G401 (cell line): ENCODE measurements around the gene VPS13D. TPM values are rescaled to one million over a fixed set of nuclear protein-coding genes. Genes with fewer than 3 reads are reported as not detected.
"Not testable (repeated sequence)": the region's sequence is repeated elsewhere in the genome, so short reads cannot be mapped to it uniquely, and the experiment has no call there.

Source experiments
- DNase-seq: peaks from one replicate; pipeline ENCODE4 v3.0.0-alpha.2; 2015; ENCODE audit warnings: low spot score
- in situ Hi-C: cut with HindIII; loops from 2 replicates; pipeline ENCODE4 v1.10.0; 2016; ENCODE audit warnings: low sequenced_read_pairs, mixed read lengths
- total RNA-seq: library from RNA; depleted of rRNA; stranded (reverse); fragments of >200 nt; shearing (Covaris generic); gene quantifications from 2 replicates; pipeline ENCODE4 v1.2.3, GENCODE V29; 2014

The VPS13D gene
- total RNA-seq, 1 experiment from 2014 or later, result 11.4 TPM

- DNase-seq, result no peak
- in situ Hi-C loops, result no loop called here
These were observed 238.5 kb downstream of the VPS13D start for GRCh38 chr1:12468323-12468722.

- DNase-seq, result peak; percentile 26
- in situ Hi-C loops, result no loop called here
These were observed 239.7 kb downstream of the VPS13D start for GRCh38 chr1:12469493-12469892.

- no peak for DNase-seq
- in situ Hi-C loops, result no loop called here
These were observed 240.2 kb downstream of the VPS13D start for GRCh38 chr1:12469990-12470389.

GRCh38 chr1:12470916-12471315 lies 241.1 kb downstream of the VPS13D start:
- in situ Hi-C loops, DNase-seq: not testable (repeated sequence)

GRCh38 chr1:12472156-12472797 lies 242.4 kb downstream of the VPS13D start:
- in situ Hi-C loops, result no loop called here
- no peak for DNase-seq

- no peak for DNase-seq
- in situ Hi-C loops, result no loop called here
These were observed 243.1 kb downstream of the VPS13D start for GRCh38 chr1:12472798-12473551.

GRCh38 chr1:12473596-12474362 lies 243.9 kb downstream of the VPS13D start:
- no peak for DNase-seq
- in situ Hi-C loops, result no loop called here

- in situ Hi-C loops, result no loop called here
These were observed 245.3 kb downstream of the VPS13D start for GRCh38 chr1:12475101-12475500.

GRCh38 chr1:12475530-12475934 lies 245.7 kb downstream of the VPS13D start:
- DNase-seq, result no peak
- in situ Hi-C loops, result no loop called here

More at GRCh38 chr1:12475101-12475500, 245.3 kb downstream of the VPS13D start:
- no peak for DNase-seq

GRCh38 chr1:12475947-12476346 lies 246.1 kb downstream of the VPS13D start:
- in situ Hi-C loops, result no loop called here
- no peak for DNase-seq

- DNase-seq, result no peak
- in situ Hi-C loops, result no loop called here
These were observed 247.5 kb downstream of the VPS13D start for GRCh38 chr1:12477314-12477713.

GRCh38 chr1:12477936-12478611 lies 248.2 kb downstream of the VPS13D start:
- in situ Hi-C loops, result no loop called here
- DNase-seq, result no peak

GRCh38 chr1:12478612-12478985 lies 248.8 kb downstream of the VPS13D start:
- no peak for DNase-seq
- in situ Hi-C loops, result no loop called here

GRCh38 chr1:12479311-12479710 lies 249.5 kb downstream of the VPS13D start:
- DNase-seq, result no peak
- in situ Hi-C loops, result no loop called here

- peak; percentile 53 for DNase-seq
- in situ Hi-C loops, result no loop called here
These were observed 250.2 kb downstream of the VPS13D start for GRCh38 chr1:12480041-12480440.

- in situ Hi-C loops, result no loop called here
- DNase-seq, result no peak
These were observed 251.0 kb downstream of the VPS13D start for GRCh38 chr1:12480748-12481362.

- DNase-seq, result no peak
- in situ Hi-C loops, result no loop called here
These were observed 252.1 kb downstream of the VPS13D start for GRCh38 chr1:12481928-12482327.

GRCh38 chr1:12482988-12483387 lies 253.2 kb downstream of the VPS13D start:
- in situ Hi-C loops, result no loop called here
- DNase-seq, result no peak
